Right atrium auricular region (tissue), 2 donors: Measurements from ENCODE around the gene ZNF831. TPM values are rescaled to one million over a fixed set of nuclear protein-coding genes. Genes with fewer than 3 reads are reported as not detected.

Source experiments
- DNase-seq: peaks from one replicate; pipeline ENCODE4 v3.0.0-alpha.2; 2019; ENCODE audit warnings: low spot score
- H3K27ac ChIP-seq, 2 donors: fragments of 200-600 bp; sonication (generic); 1 replicate in 1 of 2; 2 replicates in 1 of 2; pipeline ENCODE4 v1.5.1; 2016 to 2019
- H3K27me3 ChIP-seq, 2 donors: fragments of 200-600 bp; sonication (generic); one replicate each; pipeline versions ENCODE4 v1.5.1 to v1.6.0; 2017 to 2019
- H3K36me3 ChIP-seq: fragments of 200-600 bp; sonication (generic); one replicate; pipeline ENCODE4 v1.5.1; 2016
- H3K4me1 ChIP-seq, 2 donors: fragments of 200-600 bp; sonication (generic); one replicate each; pipeline versions ENCODE4 v1.5.1 to v1.6.0; 2017 to 2019
- H3K4me3 ChIP-seq, 2 donors: fragments of 200-600 bp; sonication (generic); 1 replicate in 1 of 2; 2 replicates in 1 of 2; pipeline ENCODE4 v1.5.1; 2017 to 2019; ENCODE audit warnings: mild to moderate bottlenecking in 1 of 2, moderate library complexity in 1 of 2
- H3K9me3 ChIP-seq, 2 donors: fragments of 200-600 bp; sonication (generic); one replicate each; pipeline ENCODE4 v1.5.1; 2019
- total RNA-seq, 2 donors: library from RNA; depleted of rRNA; stranded (reverse); fragments of >200 nt; gene quantifications; one replicate each; pipeline ENCODE4 v1.1.0, GENCODE V29; 2016
- TF ChIP-seq, protein P1 (sequence below), 2 donors: fragments of 200-600 bp; sonication (generic); IDR thresholded peaks; one replicate each; pipeline ENCODE4 v1.5.1; 2019; ENCODE audit warnings: antibody characterized with exemption in 2 of 2

The ZNF831 gene
- total RNA-seq, 2 donors from 2014 or later, result 0.19 to 0.47 TPM

DNA sequence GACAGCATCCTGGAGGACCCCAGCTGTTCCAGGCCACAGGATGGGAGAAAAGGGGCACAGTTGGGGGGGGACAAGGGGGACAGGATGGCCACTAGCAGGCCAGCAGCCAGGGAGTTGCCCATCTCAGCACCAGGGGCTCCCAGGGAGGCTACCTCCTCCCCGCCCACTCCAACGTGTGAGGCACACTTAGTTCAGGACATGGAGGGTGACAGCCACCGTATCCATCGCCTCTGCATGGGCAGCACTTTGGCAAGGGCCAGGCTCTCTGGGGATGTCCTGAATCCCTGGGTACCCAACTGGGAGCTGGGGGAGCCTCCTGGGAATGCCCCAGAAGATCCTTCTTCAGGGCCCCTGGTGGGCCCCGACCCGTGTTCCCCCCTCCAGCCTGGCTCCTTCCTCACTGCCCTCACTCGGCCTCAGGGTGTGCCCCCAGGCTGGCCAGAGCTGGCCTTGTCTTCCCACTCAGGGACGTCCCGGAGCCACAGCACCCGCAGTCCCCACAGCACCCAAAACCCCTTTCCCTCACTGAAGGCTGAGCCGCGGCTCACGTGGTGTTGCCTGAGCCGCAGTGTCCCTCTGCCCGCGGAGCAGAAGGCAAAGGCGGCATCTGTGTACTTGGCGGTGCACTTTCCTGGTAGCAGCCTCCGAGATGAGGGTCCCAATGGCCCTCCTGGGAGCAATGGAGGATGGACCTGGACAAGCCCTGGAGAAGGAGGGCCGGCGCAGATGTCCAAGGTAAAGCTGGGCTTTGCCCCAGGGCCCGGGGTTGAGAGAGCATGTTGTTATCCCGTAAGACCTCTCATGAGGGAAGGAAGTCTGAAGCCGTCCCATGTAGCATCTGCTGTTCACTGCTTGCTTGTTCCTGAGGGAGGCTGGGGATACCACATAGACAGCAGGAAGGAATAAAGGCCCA, 30.7 kb downstream of the ZNF831 start:
- Histone ChIP-seq H3K36me3 (no peaks in the 10 kb centered on the region), H3K4me1 (no peaks in the 10 kb centered on the region)

GRCh38 chr20:59195316-59195993, 31.8 kb downstream of the ZNF831 start:
- H3K27ac ChIP-seq, result no peak overlapping the region
- H3K27me3 ChIP-seq, result no peaks in the 10 kb centered on the region
- H3K4me3 ChIP-seq, result no peak overlapping the region
- peaks cover 0 to 11% of the 10 kb centered on the region in 2 donors for H3K9me3 ChIP-seq
- peak; percentile 51 for DNase-seq
- TF ChIP-seq, protein P1, sequence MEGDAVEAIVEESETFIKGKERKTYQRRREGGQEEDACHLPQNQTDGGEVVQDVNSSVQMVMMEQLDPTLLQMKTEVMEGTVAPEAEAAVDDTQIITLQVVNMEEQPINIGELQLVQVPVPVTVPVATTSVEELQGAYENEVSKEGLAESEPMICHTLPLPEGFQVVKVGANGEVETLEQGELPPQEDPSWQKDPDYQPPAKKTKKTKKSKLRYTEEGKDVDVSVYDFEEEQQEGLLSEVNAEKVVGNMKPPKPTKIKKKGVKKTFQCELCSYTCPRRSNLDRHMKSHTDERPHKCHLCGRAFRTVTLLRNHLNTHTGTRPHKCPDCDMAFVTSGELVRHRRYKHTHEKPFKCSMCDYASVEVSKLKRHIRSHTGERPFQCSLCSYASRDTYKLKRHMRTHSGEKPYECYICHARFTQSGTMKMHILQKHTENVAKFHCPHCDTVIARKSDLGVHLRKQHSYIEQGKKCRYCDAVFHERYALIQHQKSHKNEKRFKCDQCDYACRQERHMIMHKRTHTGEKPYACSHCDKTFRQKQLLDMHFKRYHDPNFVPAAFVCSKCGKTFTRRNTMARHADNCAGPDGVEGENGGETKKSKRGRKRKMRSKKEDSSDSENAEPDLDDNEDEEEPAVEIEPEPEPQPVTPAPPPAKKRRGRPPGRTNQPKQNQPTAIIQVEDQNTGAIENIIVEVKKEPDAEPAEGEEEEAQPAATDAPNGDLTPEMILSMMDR (IDR thresholded peaks at IDR 0.05), result no peak
- no peaks in the 10 kb centered on the region for H3K36me3 ChIP-seq
- H3K4me1 ChIP-seq, result no peaks in the 10 kb centered on the region

More for the DNA sequence above, 30.7 kb downstream of the ZNF831 start:
- H3K9me3 ChIP-seq, result no peaks in the 10 kb centered on the region
- H3K27ac ChIP-seq, result no peak overlapping the region
- no peak overlapping the region for H3K4me3 ChIP-seq
- no peaks in the 10 kb centered on the region for H3K27me3 ChIP-seq
- peak; percentile 58 for DNase-seq
- TF ChIP-seq, protein P1 (IDR thresholded peaks at IDR 0.05), result no peak

- Histone ChIP-seq H3K36me3 (no peaks in the 10 kb centered on the region), H3K27ac (no peak overlapping the region), H3K4me1 (peaks cover 0 to 7% of the 10 kb centered on the region in 2 donors), H3K4me3 (no peak overlapping the region), H3K9me3 (peaks cover 0 to 14% of the 10 kb centered on the region in 2 donors), H3K27me3 (no peaks in the 10 kb centered on the region)
- TF ChIP-seq, protein P1 (IDR thresholded peaks at IDR 0.05), result no peak
- peak; percentile 50 for DNase-seq
Observed at GRCh38 chr20:59204165-59204894, 40.7 kb downstream of the ZNF831 start.

DNA sequence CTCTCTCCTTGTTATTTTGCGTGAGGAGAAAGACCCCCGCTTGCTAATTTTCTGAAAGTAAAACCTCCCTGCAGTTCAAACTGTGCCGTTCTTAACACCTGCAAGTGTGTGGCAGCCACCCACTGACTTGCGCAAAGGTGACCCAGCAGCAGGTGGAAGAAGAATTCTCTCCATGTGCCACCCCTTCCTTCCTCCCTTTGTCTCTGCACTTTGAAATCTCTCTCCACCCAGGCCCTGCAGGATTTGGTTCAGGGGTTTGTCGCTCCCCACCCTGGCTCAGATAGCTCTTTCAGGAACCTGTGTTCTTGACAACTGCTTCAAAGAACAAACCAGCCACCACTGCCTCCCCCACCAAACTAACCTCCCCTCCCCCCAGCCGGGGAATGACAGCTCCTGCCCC, 41.4 kb downstream of the ZNF831 start:
- Histone ChIP-seq H3K9me3 (peaks cover 0 to 7% of the 10 kb centered on the region in 2 donors), H3K4me3 (no peak overlapping the region), H3K27me3 (no peaks in the 10 kb centered on the region), H3K4me1 (peaks cover 0 to 7% of the 10 kb centered on the region in 2 donors), H3K36me3 (no peaks in the 10 kb centered on the region), H3K27ac (no peak overlapping the region)
- TF ChIP-seq, protein P1 (IDR thresholded peaks at IDR 0.05), result no peak
- peak; percentile 32 for DNase-seq

DNA sequence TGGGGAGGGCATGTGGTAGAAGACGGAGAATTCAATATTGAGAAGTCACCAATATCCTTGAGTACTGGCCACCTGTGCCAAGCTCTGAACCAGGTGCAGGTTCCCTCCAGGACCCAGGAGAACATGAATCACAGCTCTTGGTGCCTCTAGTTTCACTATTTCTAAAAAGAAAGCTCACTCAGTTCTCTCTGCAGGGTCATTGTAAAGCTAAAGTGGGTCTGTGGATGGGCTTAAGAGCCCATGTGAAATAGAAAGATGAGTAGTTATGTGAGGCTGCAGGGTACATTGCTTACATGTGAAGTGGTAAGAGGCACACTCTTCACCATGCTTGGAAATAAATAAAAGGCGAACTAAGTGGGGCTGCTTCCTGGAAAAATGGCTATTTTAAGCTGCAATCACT, 43.6 kb downstream of the ZNF831 start:
- Histone ChIP-seq H3K4me3 (no peak overlapping the region), H3K27ac (no peak overlapping the region), H3K4me1 (peaks cover 0 to 7% of the 10 kb centered on the region in 2 donors), H3K9me3 (no peaks in the 10 kb centered on the region), H3K36me3 (no peaks in the 10 kb centered on the region), H3K27me3 (no peaks in the 10 kb centered on the region)
- DNase-seq, result no peak
- TF ChIP-seq, protein P1 (IDR thresholded peaks at IDR 0.05), result no peak
